Hematopoietic multipotent progenitor cell treated with erythropoietin and hydrocortisone succinate and interleukin-3 and kit ligand, for 15 days (in vitro differentiated cells): ENCODE data around the gene SORCS3.

Experiments used
- DNase-seq: peaks from one replicate; pipeline ENCODE4 v3.0.0-alpha.2; 2015; ENCODE audit warnings: low spot score

SORCS3 gene

GRCh38 chr10:105023211-105024111, 382.4 kb downstream of the SORCS3 start:
- DNase-seq = no peak

- no peak for DNase-seq
Observed at GRCh38 chr10:105024184-105024583, 383.1 kb downstream of the SORCS3 start.

GRCh38 chr10:105025092-105025491, 384.0 kb downstream of the SORCS3 start:
- no peak for DNase-seq

- no peak for DNase-seq
Observed at GRCh38 chr10:105026566-105026965, 385.5 kb downstream of the SORCS3 start.

GRCh38 chr10:105029286-105029685, 388.2 kb downstream of the SORCS3 start:
- DNase-seq = no peak

GRCh38 chr10:105037022-105037421, 395.9 kb downstream of the SORCS3 start:
- DNase-seq = no peak

GRCh38 chr10:105041956-105042355, 400.9 kb downstream of the SORCS3 start:
- DNase-seq = no peak

GRCh38 chr10:105042906-105043552, 401.9 kb downstream of the SORCS3 start:
- no peak for DNase-seq

- no peak for DNase-seq
Observed at GRCh38 chr10:105044902-105045301, 403.8 kb downstream of the SORCS3 start.

- no peak for DNase-seq
Observed at GRCh38 chr10:105056413-105056812, 415.3 kb downstream of the SORCS3 start.

- DNase-seq = no peak
Observed at GRCh38 chr10:105062951-105063350, 421.9 kb downstream of the SORCS3 start.

- DNase-seq = no peak
Observed at GRCh38 chr10:105063796-105064195, 422.7 kb downstream of the SORCS3 start.

- no peak for DNase-seq
Observed at GRCh38 chr10:105068497-105068896, 427.4 kb downstream of the SORCS3 start.

- DNase-seq = no peak
Observed at GRCh38 chr10:105070249-105070648, 429.2 kb downstream of the SORCS3 start.

- DNase-seq = no peak
Observed at GRCh38 chr10:105070952-105071351, 429.9 kb downstream of the SORCS3 start.

GRCh38 chr10:105071980-105072379, 430.9 kb downstream of the SORCS3 start:
- DNase-seq = no peak

GRCh38 chr10:105073999-105074398, 432.9 kb downstream of the SORCS3 start:
- no peak for DNase-seq

GRCh38 chr10:105075031-105075430, 433.9 kb downstream of the SORCS3 start:
- DNase-seq = no peak

- no peak for DNase-seq
Observed at GRCh38 chr10:105085980-105086379, 444.9 kb downstream of the SORCS3 start.

GRCh38 chr10:105094048-105094447, 453.0 kb downstream of the SORCS3 start:
- DNase-seq = no peak

GRCh38 chr10:105096316-105096715, 455.2 kb downstream of the SORCS3 start:
- DNase-seq = no peak

- DNase-seq = no peak
Observed at GRCh38 chr10:105102977-105103376, 461.9 kb downstream of the SORCS3 start.

- no peak for DNase-seq
Observed at GRCh38 chr10:105104297-105104696, 463.2 kb downstream of the SORCS3 start.
